ENCODE measurements around the gene ZCCHC8.

Gene ZCCHC8

DNA sequence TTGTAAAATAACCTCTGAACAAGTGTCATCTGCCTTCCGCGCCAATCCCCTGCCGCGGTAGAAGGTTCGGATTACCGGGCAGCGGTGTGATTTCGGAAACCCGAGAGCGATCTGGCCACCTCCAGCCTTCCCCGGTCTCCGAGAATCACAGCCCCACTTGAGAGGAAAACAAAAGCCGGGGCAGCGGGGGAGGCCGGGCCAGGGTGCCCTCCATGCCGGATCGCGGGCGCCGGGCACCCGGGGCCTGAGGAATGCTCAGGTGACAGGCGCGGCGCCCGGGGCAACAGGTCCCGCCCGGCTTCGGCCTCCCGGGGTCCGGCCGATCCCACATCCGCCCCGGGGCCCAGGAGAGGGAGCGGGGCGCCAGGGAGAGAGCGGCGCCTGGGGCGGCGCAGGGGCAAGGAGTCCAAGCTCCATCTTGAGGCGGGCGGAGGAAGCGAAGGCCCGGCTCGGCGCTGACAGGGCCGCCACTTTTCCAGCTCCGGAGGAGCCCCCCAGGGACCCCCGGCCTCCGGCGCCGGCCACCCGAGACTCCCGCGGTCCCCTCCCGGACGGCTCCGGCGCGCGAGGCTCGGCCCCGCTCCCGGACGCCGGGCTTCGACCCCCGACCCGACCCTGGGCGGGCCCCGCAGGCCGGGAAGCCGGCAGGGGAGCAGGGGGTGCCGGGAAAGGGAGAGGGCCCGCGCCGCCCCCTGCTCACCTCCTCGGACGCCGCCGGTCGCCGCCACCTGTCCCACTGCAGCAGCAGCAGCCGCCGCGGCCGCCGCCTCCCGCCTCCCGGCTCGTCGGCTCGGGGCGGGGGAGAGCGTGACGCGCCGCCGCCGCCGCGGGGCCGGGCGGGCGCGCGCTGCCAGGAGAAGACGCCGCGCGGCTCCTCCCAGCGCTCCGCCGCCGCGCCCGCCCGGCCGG is 78.7 kb downstream of the ZCCHC8 start, which contains the start of gene CLIP1:
Gene CLIP1 (minus strand): TSS at position 849 of the 909 bp plus-strand sequence. CDS start 42,217 bp downstream, outside the sequence.
- peak; percentile 35 for DNase-seq
